Right kidney (tissue), 1 donor: ENCODE data around the gene SERPINA10.
"Not testable (repeated sequence)": the region's sequence is repeated elsewhere in the genome, so short reads cannot be mapped to it uniquely, and the experiment has no call there.

Experiments
- DNase-seq: peaks from one replicate; pipeline ENCODE4 v3.0.0-alpha.2; 2016

The SERPINA10 gene

GRCh38 chr14:94313991-94314655, 21.1 kb upstream of the SERPINA10 start:
- no peak for DNase-seq

- no peak for DNase-seq
Measured at GRCh38 chr14:94312481-94313246, 19.6 kb upstream of the SERPINA10 start.

GRCh38 chr14:94310248-94310647, 17.2 kb upstream of the SERPINA10 start:
- DNase-seq = no peak

- no peak for DNase-seq
Measured at GRCh38 chr14:94309721-94310120, 16.7 kb upstream of the SERPINA10 start.

- no peak for DNase-seq
Measured at GRCh38 chr14:94307410-94307992, 14.4 kb upstream of the SERPINA10 start.

GRCh38 chr14:94306047-94306978, 13.2 kb upstream of the SERPINA10 start:
- no peak for DNase-seq

- DNase-seq = no peak
Measured at GRCh38 chr14:94305620-94306019, 12.6 kb upstream of the SERPINA10 start.

- no peak for DNase-seq
Measured at GRCh38 chr14:94304243-94304642, 11.2 kb upstream of the SERPINA10 start.

GRCh38 chr14:94303111-94303510, 10.0 kb upstream of the SERPINA10 start:
- no peak for DNase-seq

GRCh38 chr14:94298130-94298529, 5.1 kb upstream of the SERPINA10 start:
- no peak for DNase-seq

GRCh38 chr14:94296181-94296545, 3.1 kb upstream of the SERPINA10 start:
- DNase-seq = not testable (repeated sequence)

GRCh38 chr14:94295360-94296180, 2.5 kb upstream of the SERPINA10 start:
- no peak for DNase-seq

- DNase-seq = no peak
Measured at GRCh38 chr14:94293578-94293924, 483 bp upstream of the SERPINA10 start.

GRCh38 chr14:94292526-94292871, 569 bp downstream of the SERPINA10 start:
- no peak for DNase-seq

GRCh38 chr14:94291906-94292525, 1.1 kb downstream of the SERPINA10 start:
- no peak for DNase-seq

GRCh38 chr14:94291159-94291905, 1.7 kb downstream of the SERPINA10 start:
- no peak for DNase-seq

- no peak for DNase-seq
Measured at GRCh38 chr14:94290197-94290596, 2.9 kb downstream of the SERPINA10 start.

- DNase-seq = no peak
Measured at GRCh38 chr14:94288610-94289465, 4.2 kb downstream of the SERPINA10 start.

- DNase-seq = no peak
Measured at GRCh38 chr14:94285158-94285557, 7.9 kb downstream of the SERPINA10 start.

- DNase-seq = no peak
Measured at GRCh38 chr14:94284221-94284620, 8.8 kb downstream of the SERPINA10 start.
